Uterus (tissue), 2 donors: ENCODE measurements around the gene FFAR3.

ENCODE experiments used
- POLR2A ChIP-seq, 2 donors: fragments of 450-650 bp; IDR thresholded peaks; one replicate each; pipeline ENCODE4 v1.6.1; 2016; ENCODE audit warnings: antibody characterized with exemption in 2 of 2, mild to moderate bottlenecking in 1 of 2, moderate library complexity in 1 of 2
- TF ChIP-seq, protein P1 (sequence below), 4 experiments: fragments of 200-600 bp in 2 of 4; fragments of 450-650 bp in 2 of 4; sonication (generic) in 2 of 4; IDR thresholded peaks; one replicate each; pipeline ENCODE4 v1.5.1; 2016 to 2019; ENCODE audit warnings: antibody characterized with exemption in 4 of 4, mild to moderate bottlenecking in 2 of 4, moderate library complexity in 1 of 4

DNA sequence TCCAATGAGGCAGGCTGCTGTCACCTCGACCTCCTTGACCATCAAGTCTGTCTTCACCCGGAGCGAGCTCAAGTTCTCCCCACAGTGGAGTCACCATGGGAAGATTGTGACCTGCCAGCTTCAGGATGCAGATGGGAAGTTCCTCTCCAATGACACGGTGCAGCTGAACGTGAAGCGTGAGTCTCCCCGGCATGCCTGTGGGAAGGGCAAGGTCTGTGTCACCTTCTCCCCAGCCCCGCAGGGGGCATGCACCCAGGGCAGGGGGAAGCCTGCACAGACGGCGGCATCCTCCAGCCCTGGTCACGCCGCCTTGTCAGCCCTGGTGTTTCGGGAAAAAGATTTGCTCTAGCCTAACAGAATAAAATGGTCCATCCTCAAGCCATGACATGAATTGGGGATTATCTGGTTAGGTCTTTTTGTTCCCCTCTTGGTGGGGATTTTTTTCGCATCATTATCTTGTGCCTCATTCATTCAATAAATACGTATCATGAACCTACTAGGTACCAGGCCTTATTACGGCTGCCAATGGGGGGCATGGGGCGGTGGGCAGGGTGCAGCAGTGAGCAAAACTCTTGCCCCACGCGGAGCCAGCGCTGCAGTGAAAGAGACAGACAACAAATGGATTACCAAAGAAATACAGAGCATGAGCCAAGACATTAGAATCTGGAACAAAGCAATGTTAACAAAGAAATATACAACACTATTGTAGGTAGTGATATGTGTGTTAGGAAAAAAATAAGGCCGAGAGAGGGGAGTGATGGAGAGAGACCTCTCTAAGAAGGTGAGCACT is 21.9 kb upstream of the FFAR3 start:
- TF ChIP-seq, protein P1, sequence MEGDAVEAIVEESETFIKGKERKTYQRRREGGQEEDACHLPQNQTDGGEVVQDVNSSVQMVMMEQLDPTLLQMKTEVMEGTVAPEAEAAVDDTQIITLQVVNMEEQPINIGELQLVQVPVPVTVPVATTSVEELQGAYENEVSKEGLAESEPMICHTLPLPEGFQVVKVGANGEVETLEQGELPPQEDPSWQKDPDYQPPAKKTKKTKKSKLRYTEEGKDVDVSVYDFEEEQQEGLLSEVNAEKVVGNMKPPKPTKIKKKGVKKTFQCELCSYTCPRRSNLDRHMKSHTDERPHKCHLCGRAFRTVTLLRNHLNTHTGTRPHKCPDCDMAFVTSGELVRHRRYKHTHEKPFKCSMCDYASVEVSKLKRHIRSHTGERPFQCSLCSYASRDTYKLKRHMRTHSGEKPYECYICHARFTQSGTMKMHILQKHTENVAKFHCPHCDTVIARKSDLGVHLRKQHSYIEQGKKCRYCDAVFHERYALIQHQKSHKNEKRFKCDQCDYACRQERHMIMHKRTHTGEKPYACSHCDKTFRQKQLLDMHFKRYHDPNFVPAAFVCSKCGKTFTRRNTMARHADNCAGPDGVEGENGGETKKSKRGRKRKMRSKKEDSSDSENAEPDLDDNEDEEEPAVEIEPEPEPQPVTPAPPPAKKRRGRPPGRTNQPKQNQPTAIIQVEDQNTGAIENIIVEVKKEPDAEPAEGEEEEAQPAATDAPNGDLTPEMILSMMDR (IDR thresholded peaks at IDR 0.05): no peak
- no peak for TF ChIP-seq POLR2A (IDR thresholded peaks at IDR 0.05)
